GM18867 (cell line): ENCODE measurements around the gene ZNF546.
"Not testable (repeated sequence)": the region's sequence is repeated elsewhere in the genome, so short reads cannot be mapped to it uniquely, and the experiment has no call there.

Experiments
- ATAC-seq: cut with Tn5 transposase; IDR thresholded peaks from one replicate; pipeline ENCODE4 v1.9.1; 2021; ENCODE audit warnings: mild to moderate bottlenecking, moderate library complexity; ENCODE audit not compliant: unreplicated experiment

The ZNF546 gene

GRCh38 chr19:39983695-39984300 is 13.1 kb upstream of the ZNF546 start:
- no peak for ATAC-seq

- ATAC-seq: no peak
Measured at GRCh38 chr19:39986643-39987042, 10.2 kb upstream of the ZNF546 start.

- no peak for ATAC-seq
Measured at GRCh38 chr19:39987167-39987566, 9.7 kb upstream of the ZNF546 start.

GRCh38 chr19:39987596-39987995 is 9.3 kb upstream of the ZNF546 start:
- no peak for ATAC-seq

- no peak for ATAC-seq
Measured at GRCh38 chr19:39993605-39994004, 3.3 kb upstream of the ZNF546 start.

- ATAC-seq: no peak
Measured at GRCh38 chr19:39994361-39994760, 2.5 kb upstream of the ZNF546 start.

GRCh38 chr19:39995794-39996193 is 1.1 kb upstream of the ZNF546 start:
- no peak for ATAC-seq

- ATAC-seq: peak; percentile 27
Measured at GRCh38 chr19:39996218-39996810, 546 bp upstream of the ZNF546 start.

- ATAC-seq: no peak
Measured at GRCh38 chr19:39997638-39998216, 867 bp downstream of the ZNF546 start.

GRCh38 chr19:39998501-39998900 is 1.6 kb downstream of the ZNF546 start:
- no peak for ATAC-seq

GRCh38 chr19:40005691-40006272 is 8.9 kb downstream of the ZNF546 start:
- ATAC-seq: no peak

GRCh38 chr19:40006273-40006691 is 9.4 kb downstream of the ZNF546 start:
- ATAC-seq: no peak

- no peak for ATAC-seq
Measured at GRCh38 chr19:40009674-40010073, 12.8 kb downstream of the ZNF546 start.

GRCh38 chr19:40013991-40014390 is 17.1 kb downstream of the ZNF546 start:
- ATAC-seq: no peak

GRCh38 chr19:40023969-40024368 is 27.1 kb downstream of the ZNF546 start:
- no peak for ATAC-seq

GRCh38 chr19:40025938-40026596 is 29.2 kb downstream of the ZNF546 start:
- no peak for ATAC-seq

GRCh38 chr19:40026597-40026970 is 29.7 kb downstream of the ZNF546 start:
- no peak for ATAC-seq

- ATAC-seq: no peak
Measured at GRCh38 chr19:40033989-40034560, 37.2 kb downstream of the ZNF546 start.

GRCh38 chr19:40035996-40036395 is 39.1 kb downstream of the ZNF546 start:
- ATAC-seq: no peak

- not testable (repeated sequence) for ATAC-seq
Measured at GRCh38 chr19:40038047-40038446, 41.2 kb downstream of the ZNF546 start.

- not testable (repeated sequence) for ATAC-seq
Measured at GRCh38 chr19:40041718-40042117, 44.9 kb downstream of the ZNF546 start.
